ENCODE results near the gene SPDYE3. TPM values are rescaled to one million over a fixed set of nuclear protein-coding genes. Genes with fewer than 3 reads are reported as not detected.

SPDYE3 gene
- total and polyA plus RNA-seq, 2 of the 13 experiments (the other 11 are each of a cell fraction or from before 2014, with no cell fraction given): not detected

DNA sequence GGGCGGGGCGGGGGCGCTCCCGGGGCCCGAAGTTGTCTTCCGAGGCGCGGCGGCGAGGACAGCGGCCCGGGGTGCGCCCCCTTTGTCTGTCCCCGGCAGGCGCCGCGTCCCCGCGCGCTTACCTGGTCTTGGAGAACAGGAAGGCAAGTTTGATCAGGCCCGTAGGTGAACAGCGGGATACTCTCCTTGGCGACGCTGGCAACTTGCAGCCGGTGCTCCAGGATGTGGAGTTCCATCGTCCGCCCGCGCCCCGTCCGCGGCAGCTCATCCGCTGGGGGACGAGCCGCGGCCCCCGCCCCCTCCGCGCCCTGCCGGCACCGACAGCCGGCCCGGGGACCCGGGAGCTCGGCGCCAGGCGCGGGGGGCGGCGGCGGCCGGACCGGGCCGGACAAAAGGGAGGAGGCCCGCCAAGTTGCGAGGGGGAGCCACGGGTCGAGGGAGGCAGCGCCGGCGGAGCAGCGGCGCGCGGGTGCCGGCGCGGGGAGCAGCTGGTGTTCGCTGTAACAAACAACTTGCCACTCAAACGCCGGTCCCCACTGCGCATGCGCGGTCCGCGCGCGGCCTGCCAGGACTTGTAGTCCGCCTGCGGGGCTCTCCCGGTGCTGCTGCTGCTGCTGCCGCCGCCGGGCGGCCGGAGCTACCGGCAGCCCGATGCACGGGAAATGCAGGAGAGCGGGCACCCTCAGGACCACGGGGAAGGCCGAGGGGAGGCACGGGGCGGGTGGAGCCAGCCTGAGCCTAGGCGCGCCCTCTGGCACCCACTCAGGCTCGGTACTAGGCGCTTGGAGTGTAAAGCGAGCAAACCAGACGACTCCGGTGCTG lies 35.6 kb upstream of the SPDYE3 start (continued):
- TF ChIP-seq ZNF343 (CRISPR knock-in tag; IDR thresholded peaks at IDR 0.05) (no peak), DPF2 (CRISPR knock-in tag; IDR thresholded peaks at IDR 0.05; ENCODE audit: borderline replicate concordance, low read depth) (no peak), MBNL3 (CRISPR knock-in tag; conservative IDR thresholded peaks at IDR 0.05) (no peak), KDM2A (CRISPR knock-in tag; IDR thresholded peaks at IDR 0.05; ENCODE audit: borderline replicate concordance, low read depth) (peak; percentile 45; the same call in 1 of the 2 replicates), PHF8 (CRISPR knock-in tag; IDR thresholded peaks at IDR 0.05) (peak; percentile 68), SP4 (CRISPR knock-in tag; IDR thresholded peaks at IDR 0.05) (peak; percentile 36; the same call in 1 of the 2 replicates), MXI1 (IDR thresholded peaks at IDR 0.05; ENCODE audit: borderline replicate concordance, low read depth, low read length) (no peak), ATF7 (IDR thresholded peaks at IDR 0.05) (no peak), ATF7 (CRISPR knock-in tag; IDR thresholded peaks at IDR 0.05) (no peak), HIC2 (CRISPR knock-in tag; IDR thresholded peaks at IDR 0.05; ENCODE audit: low read depth) (0 out of 2 replicates have a peak, but pooled peaks have one; percentile 38), KLF16 (CRISPR knock-in tag; IDR thresholded peaks at IDR 0.05) (no peak), FOXK1 (CRISPR knock-in tag; IDR thresholded peaks at IDR 0.05; ENCODE audit: borderline replicate concordance, low read depth) (peak; percentile 27; the same call in 1 of the 2 replicates), STAG1 (CRISPR knock-in tag; IDR thresholded peaks at IDR 0.05) (peak; percentile 36; the same call in 1 of the 2 replicates), ZNF775 (CRISPR knock-in tag; IDR thresholded peaks at IDR 0.05; ENCODE audit: borderline replicate concordance) (no peak)
- TF ChIP-seq, protein P1, sequence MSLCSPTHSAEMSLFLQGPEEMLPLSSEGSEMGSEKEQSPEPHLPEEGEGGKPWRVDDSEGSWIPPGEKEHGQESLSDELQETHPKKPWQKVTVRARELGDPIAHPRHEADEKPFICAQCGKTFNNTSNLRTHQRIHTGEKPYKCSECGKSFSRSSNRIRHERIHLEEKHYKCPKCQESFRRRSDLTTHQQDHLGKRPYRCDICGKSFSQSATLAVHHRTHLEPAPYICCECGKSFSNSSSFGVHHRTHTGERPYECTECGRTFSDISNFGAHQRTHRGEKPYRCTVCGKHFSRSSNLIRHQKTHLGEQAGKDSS (CRISPR knock-in tag; IDR thresholded peaks at IDR 0.05; ENCODE audit: borderline replicate concordance, low read depth): 0 out of 2 replicates have a peak, but pooled peaks have one; percentile 47
- TF ChIP-seq, protein P2, sequence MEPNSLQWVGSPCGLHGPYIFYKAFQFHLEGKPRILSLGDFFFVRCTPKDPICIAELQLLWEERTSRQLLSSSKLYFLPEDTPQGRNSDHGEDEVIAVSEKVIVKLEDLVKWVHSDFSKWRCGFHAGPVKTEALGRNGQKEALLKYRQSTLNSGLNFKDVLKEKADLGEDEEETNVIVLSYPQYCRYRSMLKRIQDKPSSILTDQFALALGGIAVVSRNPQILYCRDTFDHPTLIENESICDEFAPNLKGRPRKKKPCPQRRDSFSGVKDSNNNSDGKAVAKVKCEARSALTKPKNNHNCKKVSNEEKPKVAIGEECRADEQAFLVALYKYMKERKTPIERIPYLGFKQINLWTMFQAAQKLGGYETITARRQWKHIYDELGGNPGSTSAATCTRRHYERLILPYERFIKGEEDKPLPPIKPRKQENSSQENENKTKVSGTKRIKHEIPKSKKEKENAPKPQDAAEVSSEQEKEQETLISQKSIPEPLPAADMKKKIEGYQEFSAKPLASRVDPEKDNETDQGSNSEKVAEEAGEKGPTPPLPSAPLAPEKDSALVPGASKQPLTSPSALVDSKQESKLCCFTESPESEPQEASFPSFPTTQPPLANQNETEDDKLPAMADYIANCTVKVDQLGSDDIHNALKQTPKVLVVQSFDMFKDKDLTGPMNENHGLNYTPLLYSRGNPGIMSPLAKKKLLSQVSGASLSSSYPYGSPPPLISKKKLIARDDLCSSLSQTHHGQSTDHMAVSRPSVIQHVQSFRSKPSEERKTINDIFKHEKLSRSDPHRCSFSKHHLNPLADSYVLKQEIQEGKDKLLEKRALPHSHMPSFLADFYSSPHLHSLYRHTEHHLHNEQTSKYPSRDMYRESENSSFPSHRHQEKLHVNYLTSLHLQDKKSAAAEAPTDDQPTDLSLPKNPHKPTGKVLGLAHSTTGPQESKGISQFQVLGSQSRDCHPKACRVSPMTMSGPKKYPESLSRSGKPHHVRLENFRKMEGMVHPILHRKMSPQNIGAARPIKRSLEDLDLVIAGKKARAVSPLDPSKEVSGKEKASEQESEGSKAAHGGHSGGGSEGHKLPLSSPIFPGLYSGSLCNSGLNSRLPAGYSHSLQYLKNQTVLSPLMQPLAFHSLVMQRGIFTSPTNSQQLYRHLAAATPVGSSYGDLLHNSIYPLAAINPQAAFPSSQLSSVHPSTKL (CRISPR knock-in tag; IDR thresholded peaks at IDR 0.05): peak; percentile 15; the same call in 1 of the 2 replicates
- TF ChIP-seq, protein P3, sequence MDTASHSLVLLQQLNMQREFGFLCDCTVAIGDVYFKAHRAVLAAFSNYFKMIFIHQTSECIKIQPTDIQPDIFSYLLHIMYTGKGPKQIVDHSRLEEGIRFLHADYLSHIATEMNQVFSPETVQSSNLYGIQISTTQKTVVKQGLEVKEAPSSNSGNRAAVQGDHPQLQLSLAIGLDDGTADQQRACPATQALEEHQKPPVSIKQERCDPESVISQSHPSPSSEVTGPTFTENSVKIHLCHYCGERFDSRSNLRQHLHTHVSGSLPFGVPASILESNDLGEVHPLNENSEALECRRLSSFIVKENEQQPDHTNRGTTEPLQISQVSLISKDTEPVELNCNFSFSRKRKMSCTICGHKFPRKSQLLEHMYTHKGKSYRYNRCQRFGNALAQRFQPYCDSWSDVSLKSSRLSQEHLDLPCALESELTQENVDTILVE (CRISPR knock-in tag; IDR thresholded peaks at IDR 0.05): 0 out of 2 replicates have a peak, but pooled peaks have one; percentile 58
- TF ChIP-seq, protein P4, sequence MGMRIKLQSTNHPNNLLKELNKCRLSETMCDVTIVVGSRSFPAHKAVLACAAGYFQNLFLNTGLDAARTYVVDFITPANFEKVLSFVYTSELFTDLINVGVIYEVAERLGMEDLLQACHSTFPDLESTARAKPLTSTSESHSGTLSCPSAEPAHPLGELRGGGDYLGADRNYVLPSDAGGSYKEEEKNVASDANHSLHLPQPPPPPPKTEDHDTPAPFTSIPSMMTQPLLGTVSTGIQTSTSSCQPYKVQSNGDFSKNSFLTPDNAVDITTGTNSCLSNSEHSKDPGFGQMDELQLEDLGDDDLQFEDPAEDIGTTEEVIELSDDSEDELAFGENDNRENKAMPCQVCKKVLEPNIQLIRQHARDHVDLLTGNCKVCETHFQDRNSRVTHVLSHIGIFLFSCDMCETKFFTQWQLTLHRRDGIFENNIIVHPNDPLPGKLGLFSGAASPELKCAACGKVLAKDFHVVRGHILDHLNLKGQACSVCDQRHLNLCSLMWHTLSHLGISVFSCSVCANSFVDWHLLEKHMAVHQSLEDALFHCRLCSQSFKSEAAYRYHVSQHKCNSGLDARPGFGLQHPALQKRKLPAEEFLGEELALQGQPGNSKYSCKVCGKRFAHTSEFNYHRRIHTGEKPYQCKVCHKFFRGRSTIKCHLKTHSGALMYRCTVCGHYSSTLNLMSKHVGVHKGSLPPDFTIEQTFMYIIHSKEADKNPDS (CRISPR knock-in tag; IDR thresholded peaks at IDR 0.05): no peak

Data from HepG2 (cell line).